ENCODE measurements around the gene ATXN1. TPM values are rescaled to one million over a fixed set of nuclear protein-coding genes. Genes with fewer than 3 reads are reported as not detected.

Gene ATXN1
- total RNA-seq, 1 experiment from 2014 or later, result 27.0 TPM

GRCh38 chr6:16776394-16777017 is 15.2 kb upstream of the ATXN1 start:
- DNase-seq (no peak), ATAC-seq (no peak)
- Histone ChIP-seq H3K9ac (ENCODE audit: low read length) (no peak overlapping the region), H3K9me3 (ENCODE audit: low read length) (no peaks in the 10 kb centered on the region), H3K4me3 (ENCODE audit: low read length) (no peak overlapping the region), H3K9me2 (replicated peaks; ENCODE audit: low read length) (no peaks in the 10 kb centered on the region), H4K20me1 (ENCODE audit: low read length) (no peaks in the 10 kb centered on the region), H2AFZ (ENCODE audit: low read length) (no peak overlapping the region), H3K27me3 (ENCODE audit: low read length) (no peaks in the 10 kb centered on the region), H3K4me1 (ENCODE audit: insufficient read depth, low read length) (no peaks in the 10 kb centered on the region), H3K79me2 (ENCODE audit: low read length) (no peaks in the 10 kb centered on the region), H3K4me2 (ENCODE audit: low read length) (no peak overlapping the region), H3F3A (ENCODE audit: low read length, unreplicated experiment) (no peaks in the 10 kb centered on the region), H3K27ac (ENCODE audit: low read length) (no peak overlapping the region), H3K36me3 (ENCODE audit: low read depth, low read length) (no peaks in the 10 kb centered on the region)
- ChIA-PET POLR2A (ENCODE audit: unreplicated experiment) (no interaction called here), CTCF (no interaction called here)
- TF ChIP-seq EZH2 (IDR thresholded peaks at IDR 0.05; ENCODE audit: low read length, unreplicated experiment), result no peak
- TF ChIP-seq EZH2phosphoT487 (IDR thresholded peaks at IDR 0.05; ENCODE audit: borderline replicate concordance, low read length), result no peak
- TF ChIP-seq, protein P1, sequence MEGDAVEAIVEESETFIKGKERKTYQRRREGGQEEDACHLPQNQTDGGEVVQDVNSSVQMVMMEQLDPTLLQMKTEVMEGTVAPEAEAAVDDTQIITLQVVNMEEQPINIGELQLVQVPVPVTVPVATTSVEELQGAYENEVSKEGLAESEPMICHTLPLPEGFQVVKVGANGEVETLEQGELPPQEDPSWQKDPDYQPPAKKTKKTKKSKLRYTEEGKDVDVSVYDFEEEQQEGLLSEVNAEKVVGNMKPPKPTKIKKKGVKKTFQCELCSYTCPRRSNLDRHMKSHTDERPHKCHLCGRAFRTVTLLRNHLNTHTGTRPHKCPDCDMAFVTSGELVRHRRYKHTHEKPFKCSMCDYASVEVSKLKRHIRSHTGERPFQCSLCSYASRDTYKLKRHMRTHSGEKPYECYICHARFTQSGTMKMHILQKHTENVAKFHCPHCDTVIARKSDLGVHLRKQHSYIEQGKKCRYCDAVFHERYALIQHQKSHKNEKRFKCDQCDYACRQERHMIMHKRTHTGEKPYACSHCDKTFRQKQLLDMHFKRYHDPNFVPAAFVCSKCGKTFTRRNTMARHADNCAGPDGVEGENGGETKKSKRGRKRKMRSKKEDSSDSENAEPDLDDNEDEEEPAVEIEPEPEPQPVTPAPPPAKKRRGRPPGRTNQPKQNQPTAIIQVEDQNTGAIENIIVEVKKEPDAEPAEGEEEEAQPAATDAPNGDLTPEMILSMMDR (conservative IDR thresholded peaks at IDR 0.05; ENCODE audit: low read depth, low read length), result 0 out of 2 replicates have a peak, but pooled peaks have one; percentile 14
- intact Hi-C loops (cut with micrococcal nuclease), result no loop called here
- no TSS peak for BruUV-seq (replicated peaks)

DNA sequence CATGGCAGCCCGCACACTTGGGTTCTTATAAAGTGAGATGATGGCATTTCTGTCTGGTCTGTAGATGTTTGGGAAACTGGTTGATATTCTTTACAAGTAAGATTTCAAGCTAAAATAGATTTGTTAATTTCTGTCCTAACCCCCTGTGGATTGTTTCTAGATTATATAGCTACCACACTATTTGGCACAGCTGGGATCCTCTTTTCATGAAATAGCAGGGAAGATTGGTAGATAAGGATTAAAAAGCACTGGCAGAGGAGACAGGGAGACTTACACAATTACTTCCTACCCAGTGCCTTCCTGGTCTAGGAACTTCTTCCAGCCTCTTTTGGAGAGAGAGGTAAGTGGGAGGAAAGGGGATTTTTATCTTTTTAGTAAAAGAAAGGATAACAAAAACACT is 13.2 kb upstream of the ATXN1 start:
- H3K4me1 ChIP-seq (ENCODE audit: insufficient read depth, low read length), result peaks cover 19% of the 10 kb centered on the region
- no peaks in the 10 kb centered on the region for H3K27me3 ChIP-seq (ENCODE audit: low read length)
- no peak overlapping the region for H3K4me3 ChIP-seq (ENCODE audit: low read length)
- H3K9ac ChIP-seq (ENCODE audit: low read length), result no peak overlapping the region
- no peaks in the 10 kb centered on the region for H3K9me2 ChIP-seq (replicated peaks; ENCODE audit: low read length)
- ChIA-PET CTCF (no interaction called here), POLR2A (ENCODE audit: unreplicated experiment) (interaction anchor here (0.7 kb wide), 1 partner anchor 124 kb away, joined by 3 read pairs; no protein-coding TSS in a partner anchor)
- no TSS peak for BruUV-seq (replicated peaks)
- H2AFZ ChIP-seq (ENCODE audit: low read length), result no peak overlapping the region
- H3K36me3 ChIP-seq (ENCODE audit: low read depth, low read length), result no peaks in the 10 kb centered on the region
- no peak overlapping the region for H3K27ac ChIP-seq (ENCODE audit: low read length)
- no peak for DNase-seq
- ATAC-seq, result no peak
- no peaks in the 10 kb centered on the region for H4K20me1 ChIP-seq (ENCODE audit: low read length)
- H3K9me3 ChIP-seq (ENCODE audit: low read length), result no peaks in the 10 kb centered on the region
- H3F3A ChIP-seq (ENCODE audit: low read length, unreplicated experiment), result no peaks in the 10 kb centered on the region
- no peaks in the 10 kb centered on the region for H3K79me2 ChIP-seq (ENCODE audit: low read length)
- H3K4me2 ChIP-seq (ENCODE audit: low read length), result no peak overlapping the region
- no peak for TF ChIP-seq EZH2 (IDR thresholded peaks at IDR 0.05; ENCODE audit: low read length, unreplicated experiment)
- TF ChIP-seq EZH2phosphoT487 (IDR thresholded peaks at IDR 0.05; ENCODE audit: borderline replicate concordance, low read length), result no peak
- TF ChIP-seq, protein P1 (conservative IDR thresholded peaks at IDR 0.05; ENCODE audit: low read depth, low read length), result no peak
- intact Hi-C loops (cut with micrococcal nuclease), result no loop called here

DNA sequence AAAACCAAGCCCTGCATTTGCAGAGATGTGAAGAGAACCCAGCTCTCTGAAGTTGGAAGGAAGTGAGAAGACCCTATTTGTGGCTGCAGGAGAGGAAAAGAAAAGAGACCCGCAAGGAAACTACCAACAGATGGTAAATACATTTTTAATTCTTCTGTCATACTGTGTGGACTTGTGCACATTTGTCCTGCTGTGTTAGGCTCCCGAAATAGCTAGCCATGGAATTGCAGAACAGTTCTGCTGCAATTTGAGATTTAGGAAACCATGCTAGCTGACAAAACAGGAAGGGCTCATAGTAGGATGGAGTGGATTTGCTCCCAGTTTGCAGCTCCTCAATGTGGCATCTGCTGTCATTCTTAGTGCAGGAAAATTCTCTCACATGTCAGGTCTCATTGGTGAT is 12.1 kb upstream of the ATXN1 start:
- H3K27ac ChIP-seq (ENCODE audit: low read length), result no peak overlapping the region
- intact Hi-C loops (cut with micrococcal nuclease), result no loop called here
- H3K4me3 ChIP-seq (ENCODE audit: low read length), result no peak overlapping the region
- no peak for DNase-seq
- H3K27me3 ChIP-seq (ENCODE audit: low read length), result no peaks in the 10 kb centered on the region
- no peak overlapping the region for H3K9ac ChIP-seq (ENCODE audit: low read length)
- BruUV-seq (replicated peaks), result no TSS peak
- ChIA-PET POLR2A (ENCODE audit: unreplicated experiment) (no interaction called here), CTCF (no interaction called here)
- TF ChIP-seq EZH2phosphoT487 (IDR thresholded peaks at IDR 0.05; ENCODE audit: borderline replicate concordance, low read length), result no peak
- TF ChIP-seq, protein P1 (conservative IDR thresholded peaks at IDR 0.05; ENCODE audit: low read depth, low read length), result no peak
- no peak for TF ChIP-seq EZH2 (IDR thresholded peaks at IDR 0.05; ENCODE audit: low read length, unreplicated experiment)
- peaks cover 30% of the 10 kb centered on the region for H3K4me1 ChIP-seq (ENCODE audit: insufficient read depth, low read length)
- H4K20me1 ChIP-seq (ENCODE audit: low read length), result no peaks in the 10 kb centered on the region
- H3F3A ChIP-seq (ENCODE audit: low read length, unreplicated experiment), result peaks cover 5% of the 10 kb centered on the region
- no peak for ATAC-seq
- H3K79me2 ChIP-seq (ENCODE audit: low read length), result peaks cover 5% of the 10 kb centered on the region; the same call in 1 of the 2 replicates
- H3K4me2 ChIP-seq (ENCODE audit: low read length), result no peak overlapping the region
- H2AFZ ChIP-seq (ENCODE audit: low read length), result no peak overlapping the region
- H3K9me3 ChIP-seq (ENCODE audit: low read length), result no peaks in the 10 kb centered on the region
- H3K9me2 ChIP-seq (replicated peaks; ENCODE audit: low read length), result no peaks in the 10 kb centered on the region
- no peaks in the 10 kb centered on the region for H3K36me3 ChIP-seq (ENCODE audit: low read depth, low read length)

Data from PC-3 (cell line).